Liver (tissue), 3 donors: Measurements from ENCODE around the gene REPS1.

ENCODE experiments used
- EGR1 ChIP-seq, 2 donors: IDR thresholded peaks; 2 replicates each; pipeline ENCODE4 v1.6.1; 2016 to 2018; ENCODE audit warnings: antibody characterized with exemption in 2 of 2, low read depth in 2 of 2
- GABPA ChIP-seq, 2 donors: IDR thresholded peaks in 1 of 2; conservative IDR thresholded peaks in 1 of 2; 2 replicates each; pipeline ENCODE4 v1.6.1; 2016; ENCODE audit warnings: antibody characterized with exemption in 2 of 2, mild to moderate bottlenecking in 1 of 2, moderate library complexity in 1 of 2
- JUND ChIP-seq, 2 donors: IDR thresholded peaks; 2 replicates each; pipeline ENCODE4 v1.6.1; 2016; ENCODE audit warnings: antibody characterized with exemption in 2 of 2
- TAF1 ChIP-seq: conservative IDR thresholded peaks from 2 replicates; pipeline ENCODE4 v1.6.1; 2016; ENCODE audit warnings: antibody characterized with exemption, mild to moderate bottlenecking
- TF ChIP-seq, protein P1 (sequence below): fragments of 150-350 bp; IDR thresholded peaks from 2 replicates; pipeline ENCODE4 v1.5.1; 2017; ENCODE audit warnings: improper control_type of control experiment, low read depth, low read length; ENCODE audit not compliant: missing input control
- donor health status: healthy.
- donor health status: healthy.

DNA sequence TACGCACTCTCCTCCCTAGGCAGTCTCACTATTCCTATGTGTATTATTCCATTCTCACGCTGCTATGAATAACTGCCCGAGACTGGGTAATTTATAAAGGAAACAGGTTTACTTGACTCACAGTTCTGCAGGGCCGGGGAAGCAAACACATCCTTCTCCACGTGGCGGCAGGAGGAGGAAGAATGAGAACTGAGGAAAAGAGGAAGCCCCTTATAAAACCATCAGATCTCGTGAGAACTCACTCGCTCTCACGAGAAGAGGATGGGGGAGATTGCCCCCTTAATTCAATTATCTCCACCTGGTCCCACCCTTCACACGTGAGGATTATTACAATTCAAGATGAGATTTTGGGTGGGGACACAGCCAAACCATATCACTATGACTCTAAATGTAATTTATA lies 130.3 kb downstream of the REPS1 start:
- TF ChIP-seq, protein P1, sequence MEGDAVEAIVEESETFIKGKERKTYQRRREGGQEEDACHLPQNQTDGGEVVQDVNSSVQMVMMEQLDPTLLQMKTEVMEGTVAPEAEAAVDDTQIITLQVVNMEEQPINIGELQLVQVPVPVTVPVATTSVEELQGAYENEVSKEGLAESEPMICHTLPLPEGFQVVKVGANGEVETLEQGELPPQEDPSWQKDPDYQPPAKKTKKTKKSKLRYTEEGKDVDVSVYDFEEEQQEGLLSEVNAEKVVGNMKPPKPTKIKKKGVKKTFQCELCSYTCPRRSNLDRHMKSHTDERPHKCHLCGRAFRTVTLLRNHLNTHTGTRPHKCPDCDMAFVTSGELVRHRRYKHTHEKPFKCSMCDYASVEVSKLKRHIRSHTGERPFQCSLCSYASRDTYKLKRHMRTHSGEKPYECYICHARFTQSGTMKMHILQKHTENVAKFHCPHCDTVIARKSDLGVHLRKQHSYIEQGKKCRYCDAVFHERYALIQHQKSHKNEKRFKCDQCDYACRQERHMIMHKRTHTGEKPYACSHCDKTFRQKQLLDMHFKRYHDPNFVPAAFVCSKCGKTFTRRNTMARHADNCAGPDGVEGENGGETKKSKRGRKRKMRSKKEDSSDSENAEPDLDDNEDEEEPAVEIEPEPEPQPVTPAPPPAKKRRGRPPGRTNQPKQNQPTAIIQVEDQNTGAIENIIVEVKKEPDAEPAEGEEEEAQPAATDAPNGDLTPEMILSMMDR = no peak
- TF ChIP-seq JUND (IDR thresholded peaks at IDR 0.05) = no peak
- TF ChIP-seq EGR1 (IDR thresholded peaks at IDR 0.05; ENCODE audit: low read depth in 2 of 2) = no peak
- no peak for TF ChIP-seq GABPA (IDR thresholded peaks at IDR 0.05 in 1 of 2, conservative IDR thresholded peaks at IDR 0.05 in 1 of 2)
- TF ChIP-seq TAF1 = no peak
